CD14-positive monocyte (primary cell): ENCODE results near the gene CACNA1S. TPM values are rescaled to one million over a fixed set of nuclear protein-coding genes. Genes with fewer than 3 reads are reported as not detected.

Experiments used
- DNase-seq, 3 donors: peaks; one replicate each; pipeline ENCODE4 v3.0.0-alpha.2; 2011 to 2022
- H2AFZ ChIP-seq: 2 replicates; pipeline ENCODE4 v1.6.0; 2012; ENCODE audit warnings: mild to moderate bottlenecking, low read depth, low read length, inconsistent platforms; ENCODE audit not compliant: insufficient read depth, poor library complexity, severe bottlenecking
- H3K27ac ChIP-seq, 2 donors: 1 replicate in 1 of 2; 2 replicates in 1 of 2; pipeline ENCODE4 v1.5.1; 2012 to 2013; ENCODE audit warnings: low read length in 2 of 2, control low read depth in 1 of 2, inconsistent platforms in 1 of 2, low read depth in 1 of 2, mild to moderate bottlenecking in 1 of 2
- H3K27me3 ChIP-seq, 2 donors: one replicate each; pipeline versions ENCODE4 v1.6.0 to v1.6.1; 2011 to 2013; ENCODE audit warnings: low read length in 2 of 2; ENCODE audit not compliant: control insufficient read depth in 2 of 2, insufficient read depth in 2 of 2
- H3K36me3 ChIP-seq, 2 donors: replicated peaks in 1 of 2; 1 replicate in 1 of 2; 2 replicates in 1 of 2; pipeline versions ENCODE4 v1.5.1 to v1.6.1; 2012 to 2013; ENCODE audit warnings: low read length in 2 of 2, control low read depth in 1 of 2, inconsistent platforms in 1 of 2, mild to moderate bottlenecking in 1 of 2; ENCODE audit not compliant: insufficient read depth in 2 of 2, control insufficient read depth in 1 of 2
- H3K4me1 ChIP-seq, 2 donors: 1 replicate in 1 of 2; 2 replicates in 1 of 2; pipeline versions ENCODE4 v1.5.1 to v1.6.1; 2012 to 2013; ENCODE audit warnings: low read length in 2 of 2, control low read depth in 1 of 2, inconsistent platforms in 1 of 2, mild to moderate bottlenecking in 1 of 2, moderate library complexity in 1 of 2; ENCODE audit not compliant: insufficient read depth in 2 of 2, control insufficient read depth in 1 of 2
- H3K4me2 ChIP-seq: replicated peaks from 2 replicates; pipeline ENCODE3; 2012; ENCODE audit warnings: low read length, moderate library complexity, mild to moderate bottlenecking; ENCODE audit not compliant: poor library complexity, severe bottlenecking; ENCODE audit errors: extremely low read depth
- H3K4me3 ChIP-seq, 3 experiments: fragments of 200-600 bp in 1 of 3; sonication (generic) in 1 of 3; replicated peaks in 1 of 3; 1 replicate in 2 of 3; 2 replicates in 1 of 3; pipeline ENCODE4 v1.5.1; 2011 to 2013; ENCODE audit warnings: low read length in 3 of 3, mild to moderate bottlenecking in 3 of 3, control low read depth in 2 of 3, low read depth in 2 of 3, inconsistent platforms in 1 of 3, moderate library complexity in 1 of 3
- H3K79me2 ChIP-seq: 2 replicates; pipeline ENCODE4 v1.6.0; 2012; ENCODE audit warnings: mild to moderate bottlenecking, control low read depth, inconsistent platforms, low read length, moderate library complexity; ENCODE audit not compliant: insufficient read depth
- H3K9ac ChIP-seq: 2 replicates; pipeline ENCODE4 v1.6.0; 2017; ENCODE audit warnings: low read length, mild to moderate bottlenecking; ENCODE audit not compliant: insufficient read depth, poor library complexity, severe bottlenecking
- H3K9me3 ChIP-seq, 2 donors: replicated peaks in 1 of 2; 1 replicate in 1 of 2; 2 replicates in 1 of 2; pipeline versions ENCODE4 v1.5.1 to v1.6.1; 2012 to 2013; ENCODE audit warnings: low read length in 2 of 2, control low read depth in 1 of 2; ENCODE audit not compliant: control insufficient read depth in 1 of 2, insufficient read depth in 1 of 2
- H4K20me1 ChIP-seq: 2 replicates; pipeline ENCODE4 v1.6.0; 2012; ENCODE audit warnings: mild to moderate bottlenecking, low read length, control low read depth, moderate library complexity; ENCODE audit not compliant: insufficient read depth
- H3K27ac Mint-ChIP-seq, 7 donors: one replicate each; pipeline ENCODE4 v1.8.0; 2020; ENCODE audit warnings: mild to moderate bottlenecking in 7 of 7, mixed read lengths in 7 of 7, moderate library complexity in 6 of 7, inconsistent platforms in 2 of 7
- H3K27me3 Mint-ChIP-seq, 3 donors: one replicate each; pipeline ENCODE4 v1.8.0; 2021 to 2022; ENCODE audit warnings: low read depth in 3 of 3, mild to moderate bottlenecking in 3 of 3, mixed read lengths in 3 of 3, moderate library complexity in 3 of 3, inconsistent platforms in 1 of 3
- H3K36me3 Mint-ChIP-seq, 2 donors: one replicate each; pipeline ENCODE4 v1.8.0; 2020; ENCODE audit warnings: mixed read lengths in 2 of 2, inconsistent platforms in 1 of 2, mild to moderate bottlenecking in 1 of 2
- H3K4me1 Mint-ChIP-seq: one replicate; pipeline ENCODE4 v1.8.0; 2020; ENCODE audit warnings: mild to moderate bottlenecking, mixed read lengths
- H3K4me3 Mint-ChIP-seq, 2 donors: one replicate each; pipeline ENCODE4 v1.8.0; 2020; ENCODE audit warnings: mild to moderate bottlenecking in 2 of 2, mixed read lengths in 2 of 2, moderate library complexity in 1 of 2
- H3K9me3 Mint-ChIP-seq, 7 donors: one replicate each; pipeline ENCODE4 v1.8.0; 2020 to 2022; ENCODE audit warnings: mixed read lengths in 7 of 7, mild to moderate bottlenecking in 6 of 7, moderate library complexity in 6 of 7, inconsistent platforms in 2 of 7
- CTCF ChIP-seq: fragments of 200-600 bp; IDR thresholded peaks from one replicate; pipeline ENCODE4 v1.8.0; 2022; ENCODE audit warnings: antibody characterized with exemption, mild to moderate bottlenecking
- WGBS: methylation state at CpG from one replicate; pipeline ENCODE4 v1.1.5; 2013; ENCODE audit warnings: missing lambda C conversion rate; ENCODE audit not compliant: insufficient coverage; 5-methylcytosine and 5-hydroxymethylcytosine counted together
- intact Hi-C, 2 donors: fragments of 100-400 bp; cut with micrococcal nuclease; formaldehyde crosslinking; loops; one replicate each; pipeline versions ENCODE4 v1.15.0 to v1.15.1; 2023
- polyA plus RNA-seq, 3 donors: library from polyadenylated mRNA; depleted of rRNA in 1 of 3; unstranded in 2 of 3; stranded (reverse) in 1 of 3; fragments of 300-500 nt in 2 of 3; fragments of >200 nt in 1 of 3; fragmentation: Illumina TruSeq in 2 of 3; gene quantifications; 1 replicate in 2 of 3; 2 replicates in 1 of 3; pipeline ENCODE4 v1.2.3, GENCODE V29; 2012 to 2021

CACNA1S gene
- polyA plus RNA-seq, 3 donors, result not detected

DNA sequence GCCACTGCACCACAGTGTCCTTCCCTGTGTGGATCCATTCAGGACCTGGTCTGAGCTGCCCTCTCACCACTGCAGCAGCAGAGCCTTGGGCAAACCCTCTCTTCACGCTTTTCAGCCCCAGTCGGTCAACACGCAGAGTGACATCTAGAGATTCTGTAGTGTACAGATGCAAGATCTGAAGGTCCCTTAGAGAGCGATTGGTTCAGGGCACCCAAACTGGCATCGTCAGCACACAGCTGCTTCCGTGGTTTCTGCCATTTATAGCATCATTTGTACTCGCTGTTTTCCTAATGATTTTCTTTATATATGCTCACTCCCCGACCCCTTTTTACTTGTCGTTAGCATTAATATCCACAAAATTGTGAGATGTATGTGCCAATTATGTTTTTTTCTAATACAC is 16.2 kb upstream of the CACNA1S start:
- H3K27ac Mint-ChIP-seq, result peak overlapping the region in 1 of 7 donors; percentile 9
- TF ChIP-seq CTCF, result no peak
- no peak overlapping the region for H3K27ac ChIP-seq
- H3K27me3 Mint-ChIP-seq, result peaks cover 0 to 5% (median 5%) of the 10 kb centered on the region in 3 donors
- no peaks in the 10 kb centered on the region for H3K36me3 ChIP-seq
- peaks cover 0 to 2% of the 10 kb centered on the region in 2 donors for H3K36me3 Mint-ChIP-seq
- H3K27me3 ChIP-seq, result no peaks in the 10 kb centered on the region
- H4K20me1 ChIP-seq, result no peaks in the 10 kb centered on the region
- no peaks in the 10 kb centered on the region for H3K4me1 Mint-ChIP-seq
- no peaks in the 10 kb centered on the region for H3K9me3 Mint-ChIP-seq
- WGBS, result 70% methylated on average over 5 of the region's 9 CpGs
- no peak overlapping the region for H3K4me2 ChIP-seq
- no peak overlapping the region for H3K9ac ChIP-seq
- H3K79me2 ChIP-seq, result no peaks in the 10 kb centered on the region
- no peak overlapping the region for H3K4me3 Mint-ChIP-seq
- no peaks in the 10 kb centered on the region for H3K4me1 ChIP-seq
- DNase-seq, result no peak
- no peak overlapping the region for H2AFZ ChIP-seq
- H3K9me3 ChIP-seq, result no peaks in the 10 kb centered on the region
- intact Hi-C loops, result no loop called here
- no peak overlapping the region for H3K4me3 ChIP-seq

DNA sequence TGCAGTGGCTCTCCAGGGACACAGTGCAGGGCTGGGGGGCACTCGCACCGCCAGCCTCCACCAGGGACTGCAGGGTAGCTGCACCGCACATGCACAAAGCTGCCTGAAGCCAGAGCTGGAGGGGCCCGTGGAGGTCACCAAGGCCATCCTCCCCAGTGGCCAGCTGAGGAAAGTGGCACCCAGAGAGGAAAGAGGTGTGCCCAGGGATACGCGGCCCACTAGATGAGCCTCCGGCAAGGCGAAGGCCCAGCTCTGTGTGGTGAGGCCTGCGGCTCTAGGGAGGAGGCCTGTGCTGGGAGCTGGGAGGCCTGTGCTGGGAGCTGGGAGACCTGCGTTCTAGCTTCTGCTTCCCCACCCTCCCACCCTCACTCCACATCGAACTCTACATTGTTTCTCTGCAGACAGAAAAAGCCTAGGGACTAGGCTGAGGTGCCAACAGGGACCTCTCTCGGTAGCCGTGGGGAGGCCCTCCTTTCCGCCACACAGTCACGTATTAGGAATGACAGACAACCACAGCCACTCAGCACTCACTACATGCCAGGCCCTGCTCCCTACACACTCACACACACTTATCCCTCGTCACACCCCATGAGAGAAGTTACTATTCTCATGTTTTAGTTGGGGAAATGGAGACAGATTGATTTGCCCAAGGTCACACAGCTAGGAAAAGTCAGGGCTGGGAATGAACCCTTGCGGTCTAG is 15.7 kb upstream of the CACNA1S start:
- Histone ChIP-seq H3K79me2 (no peaks in the 10 kb centered on the region), H4K20me1 (no peaks in the 10 kb centered on the region), H3K9ac (no peak overlapping the region), H3K4me2 (no peak overlapping the region), H3K4me3 (no peak overlapping the region), H3K27me3 (no peaks in the 10 kb centered on the region), H3K36me3 (no peaks in the 10 kb centered on the region), H3K9me3 (no peaks in the 10 kb centered on the region), H2AFZ (no peak overlapping the region), H3K4me1 (no peaks in the 10 kb centered on the region), H3K27ac (no peak overlapping the region)
- peaks cover 0 to 5% (median 4%) of the 10 kb centered on the region in 3 donors for H3K27me3 Mint-ChIP-seq
- H3K4me1 Mint-ChIP-seq, result no peaks in the 10 kb centered on the region
- no peak for TF ChIP-seq CTCF
- H3K36me3 Mint-ChIP-seq, result peaks cover 0 to 2% of the 10 kb centered on the region in 2 donors
- H3K27ac Mint-ChIP-seq, result no peak overlapping the region
- H3K9me3 Mint-ChIP-seq, result no peaks in the 10 kb centered on the region
- intact Hi-C loops, result no loop called here
- no peak for DNase-seq
- WGBS, result 96% methylated on average over 9 of the region's 17 CpGs
- H3K4me3 Mint-ChIP-seq, result no peak overlapping the region
